KMS-11 (cell line): ENCODE results near the gene RAPGEF5.

Source experiments
- H2AFZ ChIP-seq: fragments of 200-600 bp; sonication (generic); 2 replicates; pipeline ENCODE4 v1.6.1; 2016; ENCODE audit warnings: antibody characterized with exemption, mixed run types, low read depth
- H3K27ac ChIP-seq: fragments of 200-600 bp; sonication (generic); 2 replicates; pipeline ENCODE4 v1.6.1; 2016; ENCODE audit warnings: mild to moderate bottlenecking, mixed run types
- H3K27me3 ChIP-seq: fragments of 200-600 bp; sonication (generic); 2 replicates; pipeline ENCODE4 v1.6.1; 2017; ENCODE audit warnings: mild to moderate bottlenecking, low read depth, mixed run types, moderate library complexity; ENCODE audit not compliant: insufficient read depth
- H3K36me3 ChIP-seq: fragments of 200-600 bp; sonication (generic); 2 replicates; pipeline ENCODE4 v1.6.1; 2017; ENCODE audit warnings: mild to moderate bottlenecking, mixed run types; ENCODE audit not compliant: insufficient read depth
- H3K4me1 ChIP-seq: fragments of 200-600 bp; sonication (generic); 2 replicates; pipeline ENCODE4 v1.6.1; 2016; ENCODE audit warnings: mild to moderate bottlenecking, low read depth, mixed run types; ENCODE audit not compliant: poor library complexity, severe bottlenecking
- H3K4me2 ChIP-seq: fragments of 200-600 bp; sonication (generic); 2 replicates; pipeline ENCODE4 v1.7.0; 2016; ENCODE audit warnings: mild to moderate bottlenecking, mixed run types
- H3K4me3 ChIP-seq: fragments of 200-600 bp; sonication (generic); IDR thresholded peaks from 2 replicates; pipeline ENCODE4 v1.6.1; 2017; ENCODE audit warnings: low read depth, low read length, mixed read lengths; ENCODE audit not compliant: insufficient read depth
- H3K79me2 ChIP-seq: fragments of 200-600 bp; sonication (generic); 2 replicates; pipeline ENCODE4 v1.6.1; 2016; ENCODE audit warnings: low read depth, mixed run types; ENCODE audit not compliant: insufficient read depth
- H3K9ac ChIP-seq: fragments of 200-600 bp; sonication (generic); 2 replicates; pipeline ENCODE4 v1.6.1; 2016; ENCODE audit warnings: mild to moderate bottlenecking, mixed run types
- H4K20me1 ChIP-seq: fragments of 200-600 bp; sonication (generic); 2 replicates; pipeline ENCODE4 v1.6.1; 2016; ENCODE audit warnings: mild to moderate bottlenecking, mixed run types; ENCODE audit not compliant: insufficient read depth
- CTCF ChIP-seq: fragments of 200-600 bp; sonication (generic); conservative IDR thresholded peaks from 2 replicates; pipeline ENCODE4 v1.6.1; 2017; ENCODE audit warnings: low read depth, mild to moderate bottlenecking, antibody characterized with exemption, low read length, moderate library complexity, mixed read lengths

RAPGEF5 gene

GRCh38 chr7:22194658-22195273, 162.2 kb downstream of the RAPGEF5 start:
- H3K79me2 ChIP-seq = no peaks in the 10 kb centered on the region
- H3K4me1 ChIP-seq = no peaks in the 10 kb centered on the region
- no peak overlapping the region for H3K4me2 ChIP-seq
- H4K20me1 ChIP-seq = no peaks in the 10 kb centered on the region
- no peak overlapping the region for H3K27ac ChIP-seq
- TF ChIP-seq CTCF = no peak
- no peak overlapping the region for H3K4me3 ChIP-seq
- H3K9ac ChIP-seq = no peak overlapping the region
- H3K36me3 ChIP-seq = no peaks in the 10 kb centered on the region
- H2AFZ ChIP-seq = no peak overlapping the region
- no peaks in the 10 kb centered on the region for H3K27me3 ChIP-seq

- H3K27me3 ChIP-seq = no peaks in the 10 kb centered on the region
- no peak overlapping the region for H3K9ac ChIP-seq
- no peaks in the 10 kb centered on the region for H3K79me2 ChIP-seq
- H3K36me3 ChIP-seq = no peaks in the 10 kb centered on the region
- H3K27ac ChIP-seq = no peak overlapping the region
- TF ChIP-seq CTCF = no peak
- no peak overlapping the region for H3K4me3 ChIP-seq
- no peaks in the 10 kb centered on the region for H3K4me1 ChIP-seq
- H3K4me2 ChIP-seq = no peak overlapping the region
- H4K20me1 ChIP-seq = no peaks in the 10 kb centered on the region
- no peak overlapping the region for H2AFZ ChIP-seq
Observed at GRCh38 chr7:22193450-22193983, 163.4 kb downstream of the RAPGEF5 start.

GRCh38 chr7:22192801-22193200, 164.2 kb downstream of the RAPGEF5 start:
- no peaks in the 10 kb centered on the region for H3K27me3 ChIP-seq
- H3K27ac ChIP-seq = no peak overlapping the region
- no peak overlapping the region for H3K4me2 ChIP-seq
- H3K4me3 ChIP-seq = no peak overlapping the region
- H3K9ac ChIP-seq = no peak overlapping the region
- no peak overlapping the region for H2AFZ ChIP-seq
- H4K20me1 ChIP-seq = no peaks in the 10 kb centered on the region
- no peaks in the 10 kb centered on the region for H3K36me3 ChIP-seq
- no peaks in the 10 kb centered on the region for H3K79me2 ChIP-seq
- no peak for TF ChIP-seq CTCF
- H3K4me1 ChIP-seq = no peaks in the 10 kb centered on the region

GRCh38 chr7:22190736-22191135, 166.2 kb downstream of the RAPGEF5 start:
- H3K4me3 ChIP-seq = no peak overlapping the region
- no peak for TF ChIP-seq CTCF
- no peaks in the 10 kb centered on the region for H3K4me1 ChIP-seq
- H4K20me1 ChIP-seq = no peaks in the 10 kb centered on the region
- H3K27me3 ChIP-seq = no peaks in the 10 kb centered on the region
- no peak overlapping the region for H2AFZ ChIP-seq
- no peak overlapping the region for H3K4me2 ChIP-seq
- no peak overlapping the region for H3K9ac ChIP-seq
- no peaks in the 10 kb centered on the region for H3K79me2 ChIP-seq
- H3K27ac ChIP-seq = no peak overlapping the region
- H3K36me3 ChIP-seq = no peaks in the 10 kb centered on the region
